Neutrophil (primary cell): ENCODE data around the gene HDAC11.

ENCODE experiments used
- H3K27ac ChIP-seq: fragments of 200-600 bp; sonication (generic); 2 replicates; pipeline ENCODE4 v1.5.1; 2016; ENCODE audit warnings: mild to moderate bottlenecking, moderate library complexity
- H3K27me3 ChIP-seq: fragments of 200-600 bp; sonication (generic); 2 replicates; pipeline ENCODE4 v1.6.0; 2016; ENCODE audit warnings: mild to moderate bottlenecking
- H3K36me3 ChIP-seq: fragments of 200-600 bp; sonication (generic); 2 replicates; pipeline ENCODE4 v1.5.1; 2017
- H3K4me1 ChIP-seq, 2 experiments: fragments of 200-600 bp in 1 of 2; sonication (generic) in 1 of 2; 1 replicate in 1 of 2; 2 replicates in 1 of 2; pipeline versions ENCODE4 v1.5.1 to v1.6.1; 2013 to 2016; ENCODE audit warnings: low read depth in 1 of 2, low read length in 1 of 2, mild to moderate bottlenecking in 1 of 2, moderate library complexity in 1 of 2; ENCODE audit not compliant: control insufficient read depth in 1 of 2, insufficient read depth in 1 of 2
- H3K4me3 ChIP-seq, 2 experiments: fragments of 200-600 bp in 1 of 2; sonication (generic) in 1 of 2; 1 replicate in 1 of 2; 2 replicates in 1 of 2; pipeline ENCODE4 v1.5.1; 2013 to 2016; ENCODE audit warnings: low read depth in 1 of 2, low read length in 1 of 2, mild to moderate bottlenecking in 1 of 2, moderate library complexity in 1 of 2
- H3K9me3 ChIP-seq: fragments of 200-600 bp; sonication (generic); 2 replicates; pipeline ENCODE4 v1.5.1; 2016
- CTCF ChIP-seq: fragments of 200-600 bp; sonication (generic); IDR thresholded peaks from 2 replicates; pipeline ENCODE4 v1.5.1; 2016; ENCODE audit warnings: antibody characterized with exemption

The HDAC11 gene

GRCh38 chr3:13540297-13540995, 60.3 kb downstream of the HDAC11 start:
- H3K4me1 ChIP-seq = no peaks in the 10 kb centered on the region
- no peaks in the 10 kb centered on the region for H3K36me3 ChIP-seq
- H3K4me3 ChIP-seq = no peak overlapping the region
- H3K27me3 ChIP-seq = peaks cover 31% of the 10 kb centered on the region
- H3K9me3 ChIP-seq = no peaks in the 10 kb centered on the region
- H3K27ac ChIP-seq = no peak overlapping the region
- TF ChIP-seq CTCF = no peak

- Histone ChIP-seq H3K36me3 (no peaks in the 10 kb centered on the region), H3K9me3 (no peaks in the 10 kb centered on the region), H3K27ac (no peak overlapping the region), H3K4me3 (no peak overlapping the region), H3K4me1 (no peaks in the 10 kb centered on the region), H3K27me3 (peaks cover 42% of the 10 kb centered on the region)
- no peak for TF ChIP-seq CTCF
Measured at GRCh38 chr3:13541691-13542090, 61.6 kb downstream of the HDAC11 start.

- Histone ChIP-seq H3K9me3 (no peaks in the 10 kb centered on the region), H3K4me1 (no peaks in the 10 kb centered on the region)
Measured at GRCh38 chr3:13542142-13542541, 62.0 kb downstream of the HDAC11 start.

GRCh38 chr3:13543253-13543652, 63.1 kb downstream of the HDAC11 start:
- no peak overlapping the region for H3K27ac ChIP-seq
- no peaks in the 10 kb centered on the region for H3K4me1 ChIP-seq
- no peak for TF ChIP-seq CTCF
- H3K4me3 ChIP-seq = no peak overlapping the region
- no peaks in the 10 kb centered on the region for H3K36me3 ChIP-seq
- H3K27me3 ChIP-seq = peaks cover 51% of the 10 kb centered on the region
- no peaks in the 10 kb centered on the region for H3K9me3 ChIP-seq

More at GRCh38 chr3:13542142-13542541, 62.0 kb downstream of the HDAC11 start:
- no peak overlapping the region for H3K4me3 ChIP-seq
- peaks cover 42% of the 10 kb centered on the region for H3K27me3 ChIP-seq
- no peak for TF ChIP-seq CTCF
- H3K27ac ChIP-seq = no peak overlapping the region
- no peaks in the 10 kb centered on the region for H3K36me3 ChIP-seq

DNA sequence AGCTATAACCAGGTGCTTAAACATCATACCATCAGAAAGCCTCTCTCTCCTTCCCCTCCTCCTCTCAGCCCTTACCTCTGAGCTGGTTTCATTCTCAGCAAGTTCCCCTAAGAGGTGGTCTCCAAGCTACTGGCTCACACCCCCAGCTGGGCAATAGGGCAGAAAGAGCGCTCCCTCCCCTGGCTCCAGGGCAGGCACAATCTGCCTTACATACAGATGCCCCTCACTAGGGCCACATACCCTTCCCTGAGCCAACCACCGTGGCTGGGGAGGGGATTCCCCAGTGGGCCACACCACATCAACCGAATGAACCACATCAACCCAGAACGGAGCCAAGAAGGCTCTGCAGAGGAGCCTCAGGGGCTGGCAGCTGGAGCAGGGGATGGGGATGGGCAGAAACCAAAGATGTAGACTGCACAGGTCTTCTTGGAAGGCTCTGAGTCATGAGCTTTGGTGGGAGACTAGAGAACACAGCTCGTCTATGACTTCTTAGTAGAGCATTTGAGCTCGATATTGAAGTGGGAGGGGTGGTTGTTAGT, 64.3 kb downstream of the HDAC11 start:
- no peak overlapping the region for H3K27ac ChIP-seq
- no peaks in the 10 kb centered on the region for H3K9me3 ChIP-seq
- H3K4me3 ChIP-seq = no peak overlapping the region
- no peaks in the 10 kb centered on the region for H3K36me3 ChIP-seq
- TF ChIP-seq CTCF = no peak
- H3K27me3 ChIP-seq = peaks cover 62% of the 10 kb centered on the region
- H3K4me1 ChIP-seq = no peaks in the 10 kb centered on the region
